ENCODE results near the gene MZT2B.
"Not testable (repeated sequence)": the region's sequence is repeated elsewhere in the genome, so short reads cannot be mapped to it uniquely, and the experiment has no call there.

The MZT2B gene, protein sequence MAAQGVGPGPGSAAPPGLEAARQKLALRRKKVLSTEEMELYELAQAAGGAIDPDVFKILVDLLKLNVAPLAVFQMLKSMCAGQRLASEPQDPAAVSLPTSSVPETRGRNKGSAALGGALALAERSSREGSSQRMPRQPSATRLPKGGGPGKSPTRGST

DNA sequence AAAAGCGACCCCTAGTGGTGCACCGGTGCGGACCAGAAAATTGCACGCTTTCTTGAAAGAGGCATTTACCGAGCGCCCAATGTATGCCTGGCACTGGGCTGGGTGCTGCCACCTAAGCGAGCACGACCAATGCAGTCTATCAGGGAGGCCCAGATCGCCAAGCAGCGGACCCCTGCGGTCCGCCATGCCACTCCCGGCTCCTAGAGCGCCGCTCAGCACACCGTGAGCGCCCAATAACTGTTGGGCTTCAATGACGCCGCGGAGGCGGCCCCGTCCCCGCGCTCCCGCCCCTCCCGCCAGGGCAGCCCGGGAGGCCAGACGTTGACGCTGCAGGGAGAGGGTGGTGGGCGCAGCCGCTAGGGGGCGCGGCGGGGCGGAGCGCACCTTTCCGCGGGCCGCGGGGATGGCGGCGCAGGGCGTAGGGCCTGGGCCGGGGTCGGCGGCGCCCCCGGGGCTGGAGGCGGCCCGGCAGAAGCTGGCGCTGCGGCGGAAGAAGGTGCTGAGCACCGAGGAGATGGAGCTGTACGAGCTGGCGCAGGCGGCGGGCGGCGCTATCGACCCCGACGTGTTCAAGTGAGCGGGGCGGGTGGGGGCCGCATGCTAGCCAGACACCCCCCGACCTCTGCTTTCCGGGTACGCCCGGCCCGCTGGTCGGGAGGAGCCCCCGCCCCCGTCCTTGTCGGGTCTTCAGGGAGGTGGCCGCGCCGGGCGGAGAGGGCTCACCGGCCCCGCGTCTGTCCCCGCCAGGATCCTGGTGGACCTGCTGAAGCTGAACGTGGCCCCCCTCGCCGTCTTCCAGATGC is at the start of gene MZT2B:
MZT2B (plus strand) TSS at position 383 of the 803 bp plus-strand sequence; CDS start at position 404, 21 bp downstream.
- DNase-seq = peak; percentile 91

DNA sequence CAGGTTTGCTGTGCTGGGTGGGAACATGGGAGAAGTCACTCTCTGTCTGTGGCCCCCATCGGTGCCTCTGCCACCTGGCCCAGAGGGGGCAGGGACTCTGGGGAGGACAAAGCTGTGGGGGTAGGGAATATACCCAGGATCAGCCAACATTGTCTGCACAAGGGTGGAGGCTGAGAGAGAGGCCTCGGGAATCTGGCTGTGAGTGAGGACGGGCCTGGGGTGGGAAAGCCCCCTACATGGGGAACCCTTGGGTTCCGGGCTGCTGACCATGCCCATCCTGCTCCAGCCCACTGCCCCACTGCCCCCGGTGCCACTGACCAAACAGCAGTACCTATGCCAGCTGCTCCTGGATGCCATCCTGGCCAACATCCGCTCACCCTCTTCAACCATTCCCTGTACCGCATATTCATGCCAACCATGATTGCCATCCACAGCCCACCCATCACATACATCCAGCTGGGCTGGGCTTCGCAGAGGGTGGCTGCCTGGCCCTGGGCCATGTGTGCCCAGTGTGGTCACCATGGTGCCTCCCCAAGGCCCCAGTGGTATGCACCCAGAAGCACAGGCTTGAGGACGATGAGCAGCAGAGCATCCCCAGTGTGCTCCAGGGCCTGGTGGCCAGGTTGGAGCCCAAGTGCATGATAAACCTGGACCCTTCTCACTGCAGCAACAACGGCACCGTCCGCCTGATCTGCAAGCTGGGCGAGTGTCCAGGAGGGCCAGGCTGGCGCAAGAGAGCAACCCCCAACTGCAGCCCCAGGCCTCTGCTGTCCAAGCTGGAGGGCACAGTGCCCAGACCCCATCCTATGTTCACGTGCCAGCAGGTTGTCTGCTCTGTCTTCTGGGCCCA is 46.1 kb upstream of the MZT2B start:
- no peak for DNase-seq

DNA sequence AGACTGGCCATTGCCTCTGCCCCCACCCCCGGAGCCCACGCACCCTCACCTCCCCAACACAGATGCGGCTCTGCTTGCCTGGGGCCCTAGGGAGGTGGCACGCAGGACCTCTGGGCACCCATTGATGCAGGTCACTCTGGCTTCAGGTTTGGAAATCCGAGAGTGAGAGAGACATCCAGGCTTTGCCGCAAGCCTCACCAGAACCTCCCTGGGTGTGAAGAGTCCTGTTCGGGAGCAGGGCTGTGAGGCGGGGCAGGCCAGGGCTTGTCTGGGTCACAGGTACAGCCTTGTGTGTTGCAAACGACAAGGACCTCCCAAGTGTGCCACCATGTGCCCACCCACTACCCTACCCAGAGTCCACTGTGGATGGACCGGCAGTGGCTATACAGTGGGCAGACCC is 45.5 kb upstream of the MZT2B start:
- DNase-seq = not testable (repeated sequence)

DNA sequence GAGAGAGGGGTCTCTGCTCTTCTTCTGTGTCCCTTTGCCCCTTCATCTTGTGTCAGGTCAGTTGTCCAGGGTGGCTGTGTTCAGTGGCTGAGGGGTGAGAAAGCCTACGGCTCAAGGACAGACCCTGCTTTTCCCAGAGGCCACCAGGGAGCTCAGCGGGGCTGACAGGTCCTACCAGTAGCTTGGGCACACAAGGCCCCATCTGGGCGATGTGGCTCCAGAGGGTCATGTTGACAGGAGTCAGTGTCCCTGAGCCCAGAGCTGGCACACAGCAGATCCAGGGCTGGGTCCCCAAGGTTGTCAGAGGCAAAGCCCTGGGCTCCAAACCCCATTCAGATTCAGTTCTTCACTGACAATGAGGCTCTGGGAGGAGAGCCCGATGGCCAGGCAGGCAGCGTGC is 44.9 kb upstream of the MZT2B start:
- DNase-seq = not testable (repeated sequence)

DNA sequence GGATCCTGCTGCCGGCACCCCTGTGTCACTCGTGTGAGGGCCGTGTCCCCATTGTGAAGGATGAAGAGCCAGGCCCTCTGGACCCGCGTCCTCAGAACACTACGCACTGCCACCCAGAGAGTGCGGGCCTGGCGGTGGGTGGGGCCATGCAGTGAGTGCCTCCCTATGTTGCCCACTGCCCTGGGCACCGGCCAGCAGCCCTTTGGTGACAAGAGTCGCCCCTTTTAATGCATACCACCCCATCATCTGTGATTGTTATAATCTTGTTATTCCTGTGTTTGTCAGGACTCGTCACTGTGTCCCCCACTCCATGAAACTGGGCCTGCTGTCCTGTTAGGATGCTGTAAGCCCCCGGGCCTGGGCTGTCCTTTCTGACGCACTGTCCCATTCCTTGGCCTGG is 43.7 kb upstream of the MZT2B start:
- not testable (repeated sequence) for DNase-seq

DNA sequence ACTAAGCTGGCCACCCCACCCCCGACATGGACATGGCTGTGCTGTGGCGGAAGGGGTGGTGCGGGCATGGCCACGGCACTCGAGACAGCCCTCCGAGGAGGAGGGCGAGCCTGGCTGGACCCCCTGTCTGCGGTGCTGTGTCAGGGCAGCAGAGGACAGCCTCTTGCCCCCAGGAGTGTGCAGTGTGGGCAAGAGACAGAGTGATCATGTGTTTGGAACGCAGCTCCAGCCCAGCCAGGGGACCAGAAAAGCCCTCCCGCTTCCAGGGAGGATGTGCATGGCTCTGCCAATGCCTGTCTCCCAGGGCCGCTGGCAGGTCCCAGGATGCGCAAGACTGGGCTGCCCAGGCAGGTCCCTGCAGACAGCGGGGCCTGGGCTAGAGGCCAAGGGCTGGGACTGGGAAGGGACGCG is 43.2 kb upstream of the MZT2B start:
- not testable (repeated sequence) for DNase-seq

DNA sequence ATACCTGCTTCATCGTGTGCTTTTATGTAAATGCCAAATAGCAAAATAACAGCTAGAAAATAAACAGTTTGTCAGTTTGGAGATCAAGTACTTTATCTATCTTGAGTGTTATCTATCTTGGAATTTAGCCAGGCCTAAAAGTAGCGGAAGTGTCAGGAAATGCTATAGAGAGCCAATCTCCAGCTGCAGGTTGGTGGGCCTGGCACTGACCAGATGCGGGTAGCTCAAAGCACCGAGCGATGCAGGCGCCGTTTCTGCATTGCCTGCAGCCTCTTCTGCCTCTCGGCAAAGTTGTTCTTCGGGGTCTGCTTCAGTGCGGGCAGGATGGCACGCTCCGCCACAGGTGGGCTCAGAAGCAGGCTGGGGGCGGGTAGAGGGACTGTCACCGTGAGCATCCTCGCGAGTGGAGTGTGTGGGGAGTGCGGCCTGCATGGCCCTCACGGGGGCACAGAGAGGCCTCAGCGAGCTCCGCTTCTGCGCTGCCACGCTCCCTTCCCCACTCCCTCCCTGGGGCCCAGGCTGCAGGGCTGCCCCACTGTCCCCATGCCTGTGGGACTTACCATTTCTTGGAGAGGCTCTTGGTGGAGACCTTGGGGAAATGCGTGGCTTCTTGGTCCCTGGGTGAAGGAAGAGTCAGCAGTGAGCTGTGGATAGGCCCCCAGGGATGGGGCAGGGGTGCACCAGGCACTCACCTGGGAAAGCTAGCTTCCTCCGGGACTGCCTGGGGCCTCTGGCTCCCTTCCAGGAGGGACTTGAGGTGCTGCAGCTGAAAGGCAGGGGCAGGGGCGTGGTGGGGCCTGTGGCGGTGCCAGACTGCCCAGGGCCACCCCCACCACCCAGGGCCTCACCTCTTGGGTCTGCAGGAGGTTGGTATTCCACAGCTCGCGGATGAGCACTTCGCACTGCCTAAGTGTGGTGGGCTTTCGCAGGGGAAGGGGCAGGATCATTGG is 42.5 kb upstream of the MZT2B start:
- not testable (repeated sequence) for DNase-seq

DNA sequence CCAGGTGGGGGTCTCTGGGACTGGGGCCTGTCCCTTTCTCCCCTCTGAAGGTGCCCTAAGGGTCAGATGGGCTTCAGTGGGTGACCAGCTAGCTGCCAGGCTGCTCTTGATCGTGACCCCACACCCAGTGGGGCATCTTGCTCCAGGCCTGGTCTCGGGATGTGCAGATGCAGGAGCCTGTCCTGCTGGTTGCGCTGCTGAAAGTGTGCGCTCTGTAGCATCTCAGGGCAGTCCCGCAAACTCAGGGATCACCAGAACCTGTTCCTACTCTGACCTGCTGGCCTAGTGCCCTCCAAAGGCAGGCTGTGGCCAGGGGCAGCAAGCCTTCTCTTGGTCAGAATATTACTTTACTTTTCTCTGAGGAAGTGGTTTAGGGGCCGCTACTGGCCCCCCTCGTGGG is 41.5 kb upstream of the MZT2B start:
- DNase-seq = not testable (repeated sequence)

DNA sequence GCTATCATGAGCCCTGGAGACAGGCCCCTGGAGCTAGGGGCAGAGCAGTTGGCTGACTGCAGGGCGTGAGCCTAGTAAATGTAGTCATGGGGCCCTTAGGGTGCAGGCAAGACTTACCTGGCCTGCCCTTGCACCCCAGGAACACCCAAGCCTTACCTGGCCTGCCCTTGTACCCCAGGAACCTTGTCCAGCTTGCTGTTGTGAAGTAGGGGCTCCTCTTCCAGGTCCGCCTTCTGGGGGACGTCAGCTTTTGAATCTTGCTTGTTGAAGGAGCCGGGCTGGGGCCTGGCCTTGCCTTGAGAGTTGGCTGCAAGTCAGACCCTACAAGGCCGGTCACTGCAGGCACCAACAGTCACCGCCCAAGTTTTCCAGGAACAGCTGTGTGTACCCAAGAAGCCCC is 41.1 kb upstream of the MZT2B start:
- not testable (repeated sequence) for DNase-seq

DNA sequence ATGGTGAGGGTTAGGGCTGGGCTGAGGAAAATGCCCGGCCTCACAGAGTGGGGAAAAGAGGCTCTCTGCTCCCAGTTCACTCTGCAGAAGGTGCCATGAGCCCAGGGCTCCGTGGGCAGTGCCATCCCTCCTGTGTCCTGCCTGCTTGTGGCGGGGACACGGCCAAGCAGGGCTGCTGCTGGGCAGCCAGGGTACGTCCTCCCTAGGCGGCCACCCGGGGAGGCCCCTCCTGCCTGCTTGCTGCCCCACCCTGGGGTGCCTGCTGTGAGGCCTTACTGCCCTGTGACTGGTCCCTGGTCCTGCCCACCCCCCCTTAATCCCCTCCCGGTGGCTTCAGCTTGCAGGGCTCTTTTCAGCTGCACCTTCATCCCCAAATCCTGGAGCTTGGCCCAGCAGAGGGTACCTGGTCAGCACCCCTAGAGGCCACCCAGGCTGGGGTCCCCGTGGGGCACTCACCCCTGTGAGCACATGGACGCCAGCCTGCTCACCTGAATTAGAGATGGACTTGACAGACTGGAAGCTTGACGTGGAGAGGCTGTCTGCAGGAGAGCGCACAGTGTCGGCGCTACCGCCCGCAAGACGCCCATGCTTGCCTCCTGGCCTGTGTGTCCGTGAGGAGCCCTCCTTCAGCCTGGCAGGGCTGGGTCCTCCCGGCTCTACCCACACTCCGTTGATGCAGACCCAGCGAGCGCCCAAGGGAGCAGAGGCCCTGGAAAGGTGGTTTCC is 40.3 kb upstream of the MZT2B start:
- DNase-seq = not testable (repeated sequence)

DNA sequence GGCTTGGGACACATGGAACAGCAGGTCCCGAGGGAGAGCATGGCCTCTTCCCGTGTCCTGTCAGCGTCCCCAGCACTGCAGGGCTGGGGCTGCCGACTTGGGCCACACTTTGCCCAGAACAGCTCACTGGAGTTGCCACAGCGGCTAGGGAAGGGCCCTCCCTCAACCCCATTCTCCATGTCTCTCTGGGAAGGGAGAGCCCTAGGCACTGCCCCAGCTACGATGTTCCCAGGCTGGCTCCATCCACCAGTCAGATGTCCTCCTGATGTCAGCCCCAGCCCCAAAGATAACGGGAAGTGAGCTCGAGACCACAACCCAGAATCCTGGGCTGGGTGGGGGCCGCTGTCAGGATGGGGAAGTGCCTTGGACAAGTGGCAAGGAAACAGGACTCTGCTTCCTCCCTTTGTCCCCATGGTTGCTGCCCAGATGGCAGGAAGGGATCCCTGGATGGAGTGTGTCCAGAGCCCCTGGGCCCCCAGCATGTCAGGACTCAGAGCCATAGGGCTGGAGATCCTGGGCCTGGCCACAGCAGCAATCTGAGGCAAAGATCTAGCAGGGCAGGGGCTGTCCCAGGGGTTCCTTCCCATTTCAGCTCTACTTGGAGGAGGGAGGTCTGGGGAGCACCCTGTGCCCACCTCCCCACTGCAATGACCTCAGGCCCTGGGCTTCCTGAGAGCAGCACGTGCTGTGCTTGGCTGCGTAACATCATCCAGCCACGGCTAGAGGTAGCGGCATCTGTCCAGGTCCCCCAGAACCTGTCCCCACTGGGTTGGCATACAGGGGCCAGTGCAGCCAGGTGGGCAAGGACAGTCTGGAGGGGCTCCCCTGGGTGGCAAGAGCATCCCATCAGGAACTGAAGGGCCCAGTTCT is 39.4 kb upstream of the MZT2B start:
- DNase-seq = not testable (repeated sequence)

DNA sequence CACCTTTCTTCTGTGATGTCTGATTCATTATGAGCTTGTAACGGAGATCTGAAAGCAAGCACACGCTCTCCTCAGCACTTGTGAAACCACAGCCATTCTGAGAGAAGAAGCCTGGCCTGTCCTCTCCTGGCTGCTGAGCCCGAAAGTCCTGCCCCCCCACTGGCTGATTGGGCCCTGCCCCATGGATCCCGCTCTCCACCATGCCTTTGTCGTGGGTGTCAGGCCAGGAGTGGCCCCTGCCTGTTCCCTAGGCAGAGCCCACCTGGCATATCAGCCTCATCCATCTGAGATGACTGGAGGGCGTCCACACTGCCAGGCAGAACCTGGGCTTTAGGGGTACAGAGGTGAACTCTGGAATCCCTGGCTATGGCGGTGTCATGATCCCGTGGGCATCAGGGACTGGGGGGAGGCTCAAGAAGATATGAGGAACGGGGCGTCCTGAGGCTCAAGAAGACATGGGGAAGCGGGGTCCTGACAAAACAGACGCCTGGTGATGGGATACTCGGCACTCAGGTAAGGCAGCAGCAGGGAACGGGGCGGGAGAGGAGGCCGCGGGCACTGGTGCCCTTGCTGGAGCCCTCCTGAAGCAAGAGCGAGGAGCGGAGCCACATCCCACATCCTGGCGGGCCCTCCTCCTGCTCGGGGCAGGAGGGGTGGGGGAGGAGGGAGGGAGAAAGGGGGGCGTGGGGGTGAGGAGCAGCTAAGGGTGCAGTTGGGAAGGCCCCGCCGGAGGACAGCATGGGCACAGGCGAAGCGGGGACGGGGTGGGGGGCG is 38.6 kb upstream of the MZT2B start:
- not testable (repeated sequence) for DNase-seq

DNA sequence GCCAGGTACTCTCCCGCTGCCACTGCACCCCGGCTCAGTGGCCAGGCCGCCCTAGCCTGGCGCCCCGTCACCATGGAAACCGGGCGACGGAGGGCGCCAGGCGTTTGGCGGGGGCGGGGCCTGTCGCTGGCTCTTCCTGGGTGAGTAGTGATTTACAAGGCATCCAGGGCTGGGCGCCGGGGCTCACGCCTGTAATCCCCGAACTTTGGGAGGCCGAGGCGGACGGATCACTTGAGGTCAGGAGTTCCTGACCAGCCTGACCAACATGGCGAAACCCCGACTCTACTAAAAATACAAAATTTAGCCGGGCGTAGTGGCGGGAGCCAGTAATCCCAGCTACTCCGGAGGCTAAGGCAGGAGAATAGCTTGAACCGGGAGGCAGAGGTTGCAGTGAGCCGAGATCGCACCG is 37.1 kb upstream of the MZT2B start, which contains the start of gene CCDC74B:
CCDC74B (minus strand) TSS at position 107 of the 409 bp plus-strand sequence. CDS start 116 bp downstream, outside the sequence.
- DNase-seq = peak; percentile 64

DNA sequence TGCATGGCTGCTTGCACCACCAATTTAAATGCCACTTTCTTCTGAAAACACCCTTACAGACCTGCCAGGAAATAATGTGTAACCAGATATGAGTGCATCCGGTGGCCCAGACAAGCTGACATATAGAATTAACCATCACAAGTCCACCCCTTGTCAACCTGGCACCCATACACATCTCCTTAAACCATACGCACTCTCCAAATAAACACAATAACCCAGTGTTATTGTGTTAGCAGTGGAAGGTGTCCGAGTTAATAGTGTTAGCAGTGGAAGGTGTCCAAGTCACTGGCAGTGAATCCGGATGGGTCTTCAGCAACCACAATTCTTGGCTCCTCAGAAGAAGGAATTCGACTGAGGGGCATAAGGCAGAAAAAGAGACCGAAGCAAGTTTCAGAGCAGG is 33.5 kb upstream of the MZT2B start:
- DNase-seq = not testable (repeated sequence)

DNA sequence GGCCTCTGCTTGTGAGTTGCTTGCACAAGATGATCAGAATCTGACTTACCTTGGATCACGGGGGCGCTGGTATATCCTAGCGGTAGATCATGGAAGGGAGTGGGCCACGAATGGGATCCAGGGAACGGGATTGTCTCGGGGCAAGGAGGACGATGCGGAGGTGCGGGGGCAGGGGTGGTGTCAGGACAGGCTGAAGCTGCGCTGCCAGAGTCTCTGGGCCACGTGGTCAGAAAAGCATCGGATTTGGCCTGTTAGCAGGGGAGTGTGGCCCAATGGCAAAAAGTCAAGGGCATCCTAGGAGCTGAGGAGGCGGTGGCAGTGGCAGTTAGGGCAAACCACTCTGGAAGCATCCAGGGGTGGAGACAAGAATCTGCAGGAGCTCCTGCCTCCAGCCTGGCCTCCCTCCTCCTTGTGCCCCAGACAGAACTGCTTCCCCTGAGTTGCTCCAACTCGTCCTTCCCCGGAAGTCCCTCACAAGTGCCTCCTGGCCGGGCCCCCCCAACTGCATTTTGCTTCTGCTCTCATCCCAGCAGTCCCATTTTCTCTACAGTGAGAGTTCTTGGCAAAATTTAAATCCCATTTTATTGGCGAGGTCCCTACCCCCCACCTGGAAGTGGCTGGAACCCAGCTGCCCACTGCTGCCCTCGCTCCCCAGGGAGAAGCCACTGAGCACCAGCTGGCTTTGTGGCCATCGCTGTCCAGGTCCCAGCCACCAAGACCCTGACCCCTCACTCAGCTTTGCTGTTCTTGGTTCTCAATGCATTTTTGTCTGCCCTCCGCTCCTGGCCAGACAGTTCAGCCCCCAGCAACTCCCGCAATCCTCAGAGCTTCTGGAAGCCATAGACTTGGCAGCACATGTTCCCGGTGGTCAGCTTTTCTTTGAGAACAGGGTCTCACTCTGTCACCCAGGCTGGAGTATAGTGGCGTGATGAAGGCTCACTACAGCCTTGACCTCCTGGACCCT is 31.6 kb upstream of the MZT2B start:
- DNase-seq = no peak

DNA sequence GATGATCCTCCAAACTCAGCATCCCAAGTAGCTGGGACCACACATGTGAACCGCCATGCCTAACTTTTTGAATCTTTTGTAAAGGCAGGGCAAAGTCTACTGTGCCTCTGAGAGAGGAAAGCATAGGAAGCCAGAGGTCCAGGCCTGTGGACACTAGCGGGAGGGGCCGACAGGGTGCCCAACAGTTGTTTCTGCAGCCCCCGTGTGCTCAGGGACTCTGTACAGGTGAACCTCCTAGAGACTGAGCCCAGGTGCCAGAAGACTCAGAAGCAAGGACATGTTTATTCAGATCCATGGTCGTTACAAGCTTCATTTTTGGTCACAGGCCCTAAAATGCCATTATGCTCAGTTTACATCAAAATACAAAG is 30.9 kb upstream of the MZT2B start:
- not testable (repeated sequence) for DNase-seq

DNA sequence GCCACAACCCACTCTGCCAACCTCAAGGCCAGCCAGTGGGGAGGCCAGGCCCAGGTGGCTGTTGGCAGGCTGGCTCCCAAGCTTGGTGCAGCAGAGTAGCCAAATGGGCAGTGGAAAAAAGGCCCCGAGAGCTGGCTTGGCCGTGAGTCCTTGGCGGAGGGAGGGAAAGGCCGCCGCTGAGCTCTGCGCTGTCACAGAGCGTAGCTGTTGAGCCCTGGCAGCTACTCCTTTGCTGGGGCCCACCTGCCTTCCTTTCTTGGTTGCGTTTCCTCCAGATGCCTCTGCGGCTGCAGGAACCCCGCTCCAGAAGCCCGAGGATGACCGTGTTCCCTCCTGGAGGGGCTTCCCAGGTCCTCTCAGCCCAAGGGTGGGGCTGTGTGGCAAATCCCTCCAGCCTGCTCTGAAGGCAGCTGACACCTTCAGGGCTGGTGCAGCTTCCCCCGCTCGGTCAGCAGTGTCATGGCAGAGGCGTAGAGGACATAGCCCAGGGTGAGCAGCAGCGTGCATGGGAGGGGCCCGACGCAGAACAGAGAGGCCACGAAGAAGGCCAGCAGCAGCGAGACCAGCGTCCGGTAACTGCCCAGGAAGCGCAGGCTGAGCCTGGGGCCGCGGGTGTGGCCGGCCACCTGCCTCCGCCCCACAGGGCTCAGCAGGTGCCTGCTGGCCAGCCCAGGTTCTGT is 29.8 kb upstream of the MZT2B start:
- not testable (repeated sequence) for DNase-seq
